ENCODE results near the gene ASIC2. TPM values are rescaled to one million over a fixed set of nuclear protein-coding genes. Genes with fewer than 3 reads are reported as not detected.

ASIC2 gene
- total and polyA plus RNA-seq, 12 donors: 0.29 to 1.5 (median 0.69) TPM

- DNase-seq: no peak
- H3K9me3 ChIP-seq (replicated peaks in 1 of 3): no peaks in the 10 kb centered on the region
- 87 to 93% (median 90%) methylated on average over 5 to 8 of the region's 8 CpGs for WGBS, 4 donors
- TF ChIP-seq CTCF (IDR thresholded peaks at IDR 0.05): no peak
- TF ChIP-seq POLR2A (IDR thresholded peaks at IDR 0.05): no peak
- H3K36me3 ChIP-seq (replicated peaks in 1 of 2): no peaks in the 10 kb centered on the region
- peaks cover 23% of the 10 kb centered on the region for H3K27me3 ChIP-seq
- H3K27ac ChIP-seq: no peak overlapping the region
- no peak overlapping the region for H3K4me3 ChIP-seq
- H3K4me1 ChIP-seq (replicated peaks in 1 of 2): peaks cover 7 to 9% of the 10 kb centered on the region in 2 donors
- intact Hi-C loops (cut with DNase I): no loop called here
Measured at GRCh38 chr17:33290253-33290652, 2.8 kb downstream of the ASIC2 start.

GRCh38 chr17:33288954-33289353 is 4.1 kb downstream of the ASIC2 start:
- DNase-seq: no peak
- TF ChIP-seq POLR2A (IDR thresholded peaks at IDR 0.05) (no peak), CTCF (IDR thresholded peaks at IDR 0.05) (no peak)
- peaks cover 7 to 15% of the 10 kb centered on the region in 2 donors for H3K4me1 ChIP-seq (replicated peaks in 1 of 2)
- 71 to 100% (median 88%) methylated on average over 1 of the region's 1 CpG for WGBS, 4 donors
- H3K4me3 ChIP-seq: no peak overlapping the region
- no peaks in the 10 kb centered on the region for H3K9me3 ChIP-seq (replicated peaks in 1 of 3)
- H3K27me3 ChIP-seq: peaks cover 23% of the 10 kb centered on the region
- H3K27ac ChIP-seq: no peak overlapping the region
- H3K36me3 ChIP-seq (replicated peaks in 1 of 2): no peaks in the 10 kb centered on the region
- intact Hi-C loops (cut with DNase I): loop anchor here in 1 of 2 donors (5.0 kb wide), 1 partner anchor 47 kb away; no protein-coding TSS in a partner anchor

GRCh38 chr17:33287096-33287725 is 5.9 kb downstream of the ASIC2 start:
- Histone ChIP-seq H3K27ac (no peak overlapping the region), H3K36me3 (replicated peaks in 1 of 2) (no peaks in the 10 kb centered on the region), H3K27me3 (peaks cover 8% of the 10 kb centered on the region), H3K4me3 (no peak overlapping the region), H3K9me3 (replicated peaks in 1 of 3) (no peaks in the 10 kb centered on the region), H3K4me1 (replicated peaks in 1 of 2) (peaks cover 0 to 7% of the 10 kb centered on the region in 2 donors)
- TF ChIP-seq POLR2A (IDR thresholded peaks at IDR 0.05) (no peak), CTCF (IDR thresholded peaks at IDR 0.05) (no peak)
- WGBS, 4 donors: 80 to 90% (median 84%) methylated on average over 3 of the region's 3 CpGs
- intact Hi-C loops (cut with DNase I): loop anchor here in 1 of 2 donors (5.0 kb wide), 1 partner anchor 45 kb away; no protein-coding TSS in a partner anchor
- DNase-seq: no peak

- peaks cover 0 to 6% of the 10 kb centered on the region in 2 donors for H3K4me1 ChIP-seq (replicated peaks in 1 of 2)
- intact Hi-C loops (cut with DNase I): loop anchor here in 1 of 2 donors (5.0 kb wide), 1 partner anchor 43 kb away; no protein-coding TSS in a partner anchor
Measured at GRCh38 chr17:33285413-33285812, 7.7 kb downstream of the ASIC2 start.

More at GRCh38 chr17:33285413-33285812, 7.7 kb downstream of the ASIC2 start:
- no peaks in the 10 kb centered on the region for H3K27me3 ChIP-seq
- no peak for DNase-seq
- H3K36me3 ChIP-seq (replicated peaks in 1 of 2): no peaks in the 10 kb centered on the region
- 87 to 92% (median 90%) methylated on average over 3 of the region's 3 CpGs for WGBS, 4 donors
- TF ChIP-seq POLR2A (IDR thresholded peaks at IDR 0.05): no peak
- TF ChIP-seq CTCF (IDR thresholded peaks at IDR 0.05): no peak
- H3K27ac ChIP-seq: no peak overlapping the region
- no peaks in the 10 kb centered on the region for H3K9me3 ChIP-seq (replicated peaks in 1 of 3)
- no peak overlapping the region for H3K4me3 ChIP-seq
